Osteocyte (in vitro differentiated cells): ENCODE data around the gene MON2. TPM values are rescaled to one million over a fixed set of nuclear protein-coding genes. Genes with fewer than 3 reads are reported as not detected.

Experiments used
- DNase-seq: peaks from one replicate; pipeline ENCODE4 v3.0.0; 2021; ENCODE audit warnings: mixed read lengths; ENCODE audit not compliant: unreplicated experiment; ENCODE audit errors: extremely low spot score
- H3K27ac Mint-ChIP-seq: one replicate; pipeline ENCODE4 v1.8.0; 2021; ENCODE audit warnings: mild to moderate bottlenecking, mixed read lengths; ENCODE audit not compliant: unreplicated experiment
- H3K27me3 Mint-ChIP-seq: one replicate; pipeline ENCODE4 v1.8.0; 2021; ENCODE audit warnings: mixed read lengths; ENCODE audit not compliant: unreplicated experiment
- H3K36me3 Mint-ChIP-seq: one replicate; pipeline ENCODE4 v1.8.0; 2021; ENCODE audit warnings: mixed read lengths; ENCODE audit not compliant: unreplicated experiment
- H3K4me1 Mint-ChIP-seq: one replicate; pipeline ENCODE4 v1.8.0; 2021; ENCODE audit warnings: mixed read lengths; ENCODE audit not compliant: unreplicated experiment
- H3K4me3 Mint-ChIP-seq: one replicate; pipeline ENCODE4 v1.8.0; 2021; ENCODE audit warnings: mild to moderate bottlenecking, moderate library complexity, mixed read lengths; ENCODE audit not compliant: unreplicated experiment
- H3K9me3 Mint-ChIP-seq: one replicate; pipeline ENCODE4 v1.8.0; 2021; ENCODE audit warnings: mixed read lengths; ENCODE audit not compliant: unreplicated experiment
- total RNA-seq: library from RNA; stranded (reverse); gene quantifications from 2 replicates; pipeline ENCODE4 v1.2.1, GENCODE V29; 2021
- TF ChIP-seq, protein P1 (sequence below): fragments of 200-600 bp; sonication (generic); IDR thresholded peaks from 2 replicates; pipeline ENCODE4 v1.5.0; 2021; ENCODE audit warnings: antibody characterized with exemption, mild to moderate bottlenecking, moderate library complexity

The MON2 gene
- total RNA-seq, 1 donor from 2014 or later: 53.4 TPM

DNA sequence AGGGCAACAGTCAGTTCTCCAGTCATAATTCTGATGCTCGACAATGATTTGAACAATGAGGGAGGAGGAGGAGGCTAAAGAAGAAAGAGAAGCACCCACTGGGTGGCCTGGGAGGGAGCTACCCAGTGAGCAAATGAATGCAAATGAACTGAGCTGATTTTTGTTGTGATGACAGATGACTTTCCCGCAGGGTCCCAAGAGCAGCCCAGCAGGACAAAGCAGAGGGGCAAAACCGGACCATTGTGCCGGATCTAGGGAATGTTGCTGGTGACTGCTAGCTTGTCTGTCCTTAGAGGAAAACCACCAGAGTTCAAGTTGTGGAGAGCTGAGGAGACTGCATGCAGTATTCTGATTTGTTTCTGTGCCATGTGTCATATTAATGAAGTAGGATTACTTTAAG lies 162.8 kb downstream of the MON2 start:
- TF ChIP-seq, protein P1, sequence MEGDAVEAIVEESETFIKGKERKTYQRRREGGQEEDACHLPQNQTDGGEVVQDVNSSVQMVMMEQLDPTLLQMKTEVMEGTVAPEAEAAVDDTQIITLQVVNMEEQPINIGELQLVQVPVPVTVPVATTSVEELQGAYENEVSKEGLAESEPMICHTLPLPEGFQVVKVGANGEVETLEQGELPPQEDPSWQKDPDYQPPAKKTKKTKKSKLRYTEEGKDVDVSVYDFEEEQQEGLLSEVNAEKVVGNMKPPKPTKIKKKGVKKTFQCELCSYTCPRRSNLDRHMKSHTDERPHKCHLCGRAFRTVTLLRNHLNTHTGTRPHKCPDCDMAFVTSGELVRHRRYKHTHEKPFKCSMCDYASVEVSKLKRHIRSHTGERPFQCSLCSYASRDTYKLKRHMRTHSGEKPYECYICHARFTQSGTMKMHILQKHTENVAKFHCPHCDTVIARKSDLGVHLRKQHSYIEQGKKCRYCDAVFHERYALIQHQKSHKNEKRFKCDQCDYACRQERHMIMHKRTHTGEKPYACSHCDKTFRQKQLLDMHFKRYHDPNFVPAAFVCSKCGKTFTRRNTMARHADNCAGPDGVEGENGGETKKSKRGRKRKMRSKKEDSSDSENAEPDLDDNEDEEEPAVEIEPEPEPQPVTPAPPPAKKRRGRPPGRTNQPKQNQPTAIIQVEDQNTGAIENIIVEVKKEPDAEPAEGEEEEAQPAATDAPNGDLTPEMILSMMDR: no peak
- no peak for DNase-seq
- H3K9me3 Mint-ChIP-seq: no peaks in the 10 kb centered on the region
- H3K27me3 Mint-ChIP-seq: peaks cover 6% of the 10 kb centered on the region
- H3K36me3 Mint-ChIP-seq: peaks cover 2% of the 10 kb centered on the region
- no peak overlapping the region for H3K4me3 Mint-ChIP-seq
- H3K4me1 Mint-ChIP-seq: peaks cover 26% of the 10 kb centered on the region
- no peak overlapping the region for H3K27ac Mint-ChIP-seq

DNA sequence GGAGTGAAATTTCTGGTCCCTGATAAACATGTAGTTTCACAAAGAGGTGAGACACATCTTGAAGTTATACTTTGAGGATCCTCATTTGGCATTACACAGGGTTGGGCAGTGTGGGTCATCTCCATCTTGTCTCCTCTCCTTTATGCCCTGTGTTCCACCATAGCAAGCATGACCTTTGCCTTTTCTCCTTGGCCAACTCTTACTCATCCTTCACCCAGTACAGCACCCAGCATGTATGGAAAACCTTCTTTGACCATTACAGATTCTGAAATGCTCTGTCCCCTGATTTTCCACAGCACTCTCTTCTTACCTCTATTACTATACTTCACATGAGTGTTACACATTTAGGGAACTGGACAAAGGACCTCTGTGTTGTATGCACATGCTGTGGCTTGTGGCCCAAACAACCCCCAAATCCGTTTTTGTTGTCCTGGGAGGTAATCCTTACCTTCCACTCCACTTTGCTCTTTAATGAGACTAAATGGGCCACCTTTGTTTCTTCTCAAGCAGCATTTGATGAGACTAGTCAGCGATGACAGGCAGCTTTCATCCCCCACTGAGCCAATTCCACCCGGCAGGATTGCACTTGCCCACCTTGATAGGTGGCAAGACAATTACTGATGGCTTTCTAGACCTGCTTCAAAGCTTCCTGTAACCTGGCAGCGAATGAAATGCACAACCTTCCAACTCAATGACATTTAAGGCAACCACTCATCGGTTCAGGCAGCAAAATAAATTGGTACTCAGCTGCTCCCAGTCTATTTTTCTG lies 163.5 kb downstream of the MON2 start:
- H3K36me3 Mint-ChIP-seq: peaks cover 2% of the 10 kb centered on the region
- no peak for DNase-seq
- H3K27me3 Mint-ChIP-seq: peaks cover 6% of the 10 kb centered on the region
- H3K9me3 Mint-ChIP-seq: no peaks in the 10 kb centered on the region
- H3K27ac Mint-ChIP-seq: no peak overlapping the region
- TF ChIP-seq, protein P1: no peak
- peaks cover 26% of the 10 kb centered on the region for H3K4me1 Mint-ChIP-seq
- H3K4me3 Mint-ChIP-seq: no peak overlapping the region

DNA sequence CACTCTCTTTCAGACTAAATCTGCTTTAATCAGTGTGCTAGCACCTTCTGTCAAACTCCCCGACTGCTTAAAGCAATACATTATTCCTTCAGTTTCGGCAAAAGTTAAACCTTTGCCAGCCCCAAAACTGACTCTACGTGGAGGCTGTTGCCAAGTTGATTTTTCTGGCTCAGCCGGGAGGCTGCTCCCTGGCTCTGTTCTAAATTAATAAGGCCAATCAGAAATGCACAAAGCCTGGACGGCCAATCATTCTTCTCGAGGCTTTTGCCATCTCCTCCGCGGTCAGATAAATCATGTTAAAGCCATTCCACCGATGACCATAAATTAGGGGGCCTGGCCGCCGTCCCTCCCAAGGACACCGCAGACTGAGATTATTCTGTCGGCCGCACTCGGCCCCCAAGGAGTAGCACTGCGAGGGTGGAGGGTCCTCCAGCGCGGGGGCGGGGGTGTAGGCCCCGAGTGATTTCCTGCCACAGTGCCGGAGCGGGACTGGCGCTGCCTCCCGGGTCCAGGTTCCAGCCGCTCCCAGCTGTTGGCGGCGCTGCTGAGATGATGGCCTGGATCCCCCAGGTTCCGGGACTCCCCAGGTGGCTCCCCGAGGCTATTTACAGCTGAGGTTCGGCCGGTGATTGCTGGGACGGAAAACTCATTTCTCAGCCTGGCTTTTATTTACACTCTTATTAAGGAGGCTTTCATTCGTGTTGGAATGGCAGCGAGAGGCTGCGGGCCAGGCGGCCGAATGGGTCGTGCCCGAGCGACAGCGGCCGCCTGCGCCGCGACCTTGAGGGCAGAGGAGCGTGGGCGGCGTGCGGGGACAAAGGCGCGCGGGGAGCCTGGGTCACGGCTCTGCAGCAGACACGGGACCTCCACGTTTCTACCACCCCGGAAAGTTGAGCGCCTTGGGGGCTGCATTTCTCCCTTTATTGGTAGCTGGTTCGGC lies 165.1 kb downstream of the MON2 start:
- Mint-ChIP-seq H3K27ac (peak overlapping the region; percentile 51), H3K4me3 (peak overlapping the region; percentile 75), H3K9me3 (no peaks in the 10 kb centered on the region), H3K4me1 (peaks cover 26% of the 10 kb centered on the region), H3K27me3 (peaks cover 6% of the 10 kb centered on the region), H3K36me3 (peaks cover 2% of the 10 kb centered on the region)
- TF ChIP-seq, protein P1: peak; percentile 46
- DNase-seq: no peak

DNA sequence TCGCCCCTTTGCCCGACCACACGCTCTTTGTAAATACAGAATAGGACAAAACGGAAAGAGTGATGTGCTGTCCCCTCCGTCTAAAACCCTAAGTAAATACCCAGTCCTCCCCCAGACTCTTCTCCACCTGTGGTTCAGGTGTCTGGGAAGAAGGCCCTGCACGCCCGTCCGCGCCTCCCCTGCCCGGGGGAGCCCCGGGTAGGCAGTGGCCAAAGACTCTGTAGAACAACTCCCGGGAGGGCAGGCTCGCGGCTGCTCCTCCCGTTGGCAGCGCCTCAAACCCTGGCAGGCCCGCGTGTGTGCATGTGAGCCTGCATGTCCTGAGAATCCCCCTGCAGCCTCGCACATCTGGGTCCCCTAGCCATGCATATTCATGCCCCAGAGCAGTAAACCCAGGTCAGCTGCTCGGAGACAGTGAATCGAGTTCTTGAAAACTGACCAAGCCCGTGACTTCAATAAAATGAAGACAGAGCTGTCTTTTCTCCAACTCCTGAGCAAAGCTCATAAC lies 165.8 kb downstream of the MON2 start:
- Mint-ChIP-seq H3K9me3 (no peaks in the 10 kb centered on the region), H3K27ac (peak overlapping the region; percentile 41), H3K36me3 (peaks cover 2% of the 10 kb centered on the region), H3K4me3 (peak overlapping the region; percentile 75), H3K4me1 (peaks cover 26% of the 10 kb centered on the region), H3K27me3 (peaks cover 6% of the 10 kb centered on the region)
- DNase-seq: no peak
- TF ChIP-seq, protein P1: no peak
